ENCODE measurements around the gene KDR. TPM values are rescaled to one million over a fixed set of nuclear protein-coding genes. Genes with fewer than 3 reads are reported as not detected.

KDR gene
- polyA plus RNA-seq, 1 of the 3 experiments (the other 2 are of a cell fraction), result not detected

- Histone ChIP-seq H3K4me1 (ENCODE audit: control insufficient read depth in 1 of 2, insufficient read depth in 2 of 2, low read depth in 1 of 2, low read length in 1 of 2) (no peaks in the 10 kb centered on the region), H3F3A (replicated peaks; ENCODE audit: insufficient read depth) (no peaks in the 10 kb centered on the region), H3K9me2 (no peaks in the 10 kb centered on the region), H3K4me2 (no peak overlapping the region), H3K9me3 (no peaks in the 10 kb centered on the region), H3K27me3 (ENCODE audit: insufficient read depth) (no peaks in the 10 kb centered on the region; the same call in 1 of the 2 replicates), H3K36me3 (replicated peaks in 1 of 2; ENCODE audit: control insufficient read depth in 1 of 2, insufficient read depth in 2 of 2, low read length in 1 of 2) (no peaks in the 10 kb centered on the region), H3K9ac (no peak overlapping the region), H2AFZ (ENCODE audit: low read depth) (no peak overlapping the region), H3K27ac (ENCODE audit: low read depth in 2 of 2, low read length in 1 of 2) (no peak overlapping the region), H3K79me2 (ENCODE audit: insufficient read depth) (no peaks in the 10 kb centered on the region), H3K4me3 (ENCODE audit: low read depth in 2 of 2, low read length in 1 of 2) (no peak overlapping the region), H4K20me1 (ENCODE audit: insufficient read depth) (no peaks in the 10 kb centered on the region)
- CTCF ChIA-PET, result interaction anchor here (1.3 kb wide), 2 partner anchors 24 to 184 kb away, joined by 3 read pairs; no protein-coding TSS in a partner anchor
- POLR2A ChIA-PET, result no interaction called here
- DNase-seq, result no peak
- WGBS (ENCODE audit: low lambda C conversion rate), result 47% methylated on average over 1 of the region's 1 CpG
- TF ChIP-seq REST (IDR thresholded peaks at IDR 0.05; ENCODE audit: low read depth, low read length), result no peak
- TF ChIP-seq FOXM1 (IDR thresholded peaks at IDR 0.05; ENCODE audit: low read depth), result no peak
- no peak for TF ChIP-seq RCOR1 (IDR thresholded peaks at IDR 0.05; ENCODE audit: low read length)
- no peak for TF ChIP-seq JUND (IDR thresholded peaks at IDR 0.05)
- TF ChIP-seq RAD21 (IDR thresholded peaks at IDR 0.05; ENCODE audit: low read length), result no peak
- no peak for TF ChIP-seq RXRA (IDR thresholded peaks at IDR 0.05; ENCODE audit: borderline replicate concordance, low read depth)
- no peak for TF ChIP-seq TAF1 (IDR thresholded peaks at IDR 0.05; ENCODE audit: borderline replicate concordance, low read depth, low read length)
- TF ChIP-seq USF2 (IDR thresholded peaks at IDR 0.05; ENCODE audit: borderline replicate concordance, low read depth, low read length), result no peak
- no peak for TF ChIP-seq TEAD4 (IDR thresholded peaks at IDR 0.05; ENCODE audit: borderline replicate concordance, insufficient read depth)
- TF ChIP-seq MEF2A (IDR thresholded peaks at IDR 0.05; ENCODE audit: borderline replicate concordance, low read depth), result no peak
- TF ChIP-seq YY1 (IDR thresholded peaks at IDR 0.05; ENCODE audit: low read depth), result no peak
- TF ChIP-seq SMC3 (IDR thresholded peaks at IDR 0.05; ENCODE audit: low read depth, low read length), result no peak
- no peak for TF ChIP-seq EZH2phosphoT487 (IDR thresholded peaks at IDR 0.05; ENCODE audit: borderline replicate concordance, low read depth)
- no peak for TF ChIP-seq ELF1 (IDR thresholded peaks at IDR 0.05)
- no peak for TF ChIP-seq CTCF (IDR thresholded peaks at IDR 0.05)
- no peak for TF ChIP-seq RFX5 (IDR thresholded peaks at IDR 0.05; ENCODE audit: low read length)
Observed at GRCh38 chr4:55154933-55155332, 29.5 kb upstream of the KDR start.

All from SK-N-SH (cell line).